H1 (cell line): ENCODE results near the gene DNAJC5G. TPM values are rescaled to one million over a fixed set of nuclear protein-coding genes. Genes with fewer than 3 reads are reported as not detected.

Source experiments
- CTCF ChIA-PET: fragments of 300-600 bp; sonication (Branson Sonifier 250); formaldehyde crosslinking; loops from one replicate; lab custom pipeline; 2021; ENCODE audit not compliant: partially characterized antibody; lab: Charles Lee
- POLR2A ChIA-PET: fragments of 300-600 bp; sonication (Branson Sonifier 250); formaldehyde crosslinking; loops from one replicate; lab custom pipeline; 2021; ENCODE audit warnings: inconsistent platforms; ENCODE audit not compliant: partially characterized antibody; lab: Charles Lee
- DNase-seq, 2 experiments: peaks; one replicate each; pipeline versions ENCODE4 v3.0.0 to v3.0.0-alpha.2; 2010 to 2022; ENCODE audit warnings: low spot score in 2 of 2, low read depth in 1 of 2, mixed read lengths in 1 of 2
- FAIRE-seq: peaks from 2 replicates; lab custom pipeline; 2011; peaks lifted over from hg19 to GRCh38; lab: Jason Lieb, UNC
- H2AFZ ChIP-seq: 2 replicates; pipeline ENCODE4 v1.8.1; 2012; ENCODE audit warnings: low read length, inconsistent platforms
- H2AK5ac ChIP-seq: 2 replicates; pipeline ENCODE4 v1.6.1; 2013; ENCODE audit warnings: low read depth, low read length
- H2BK120ac ChIP-seq: replicated peaks from 2 replicates; pipeline ENCODE3; 2013; ENCODE audit warnings: low read depth, low read length, inconsistent platforms
- H2BK12ac ChIP-seq: 2 replicates; pipeline ENCODE4 v1.6.1; 2013; ENCODE audit warnings: low read depth, low read length
- H2BK15ac ChIP-seq: 2 replicates; pipeline ENCODE4 v1.6.1; 2013; ENCODE audit warnings: low read length
- H2BK20ac ChIP-seq: 2 replicates; pipeline ENCODE4 v1.6.1; 2013; ENCODE audit warnings: low read length
- H2BK5ac ChIP-seq: 2 replicates; pipeline ENCODE4 v1.6.1; 2013; ENCODE audit warnings: low read depth, low read length
- H3K14ac ChIP-seq: 2 replicates; pipeline ENCODE4 v1.6.1; 2013; ENCODE audit warnings: inconsistent platforms; ENCODE audit not compliant: insufficient read length
- H3K18ac ChIP-seq: 2 replicates; pipeline ENCODE4 v1.6.1; 2013; ENCODE audit warnings: low read length; ENCODE audit errors: extremely low read depth
- H3K23ac ChIP-seq: 2 replicates; pipeline ENCODE4 v1.6.1; 2013; ENCODE audit warnings: inconsistent platforms; ENCODE audit not compliant: insufficient read length
- H3K23me2 ChIP-seq: 2 replicates; pipeline ENCODE4 v1.6.1; 2013; ENCODE audit warnings: low read depth, low read length
- H3K27ac ChIP-seq: 2 replicates; pipeline ENCODE4 v1.6.1; 2011; ENCODE audit warnings: low read depth, low read length, inconsistent platforms
- H3K27me3 ChIP-seq, 4 experiments: replicated peaks in 1 of 4; 1 replicate in 1 of 4; 2 replicates in 3 of 4; pipeline versions ENCODE4 v1.6.1 to v1.8.1; 2011 to 2013; ENCODE audit warnings: low read length in 3 of 4, mild to moderate bottlenecking in 3 of 4, inconsistent platforms in 2 of 4, mixed read lengths in 2 of 4, moderate library complexity in 1 of 4; ENCODE audit not compliant: control insufficient read depth in 3 of 4, insufficient read depth in 3 of 4; ENCODE audit errors: extremely low read depth in 1 of 4
- H3K36me3 ChIP-seq, 4 experiments: 2 replicates each; pipeline versions ENCODE4 v1.6.1 to v1.8.1; 2011 to 2013; ENCODE audit warnings: mild to moderate bottlenecking in 4 of 4, low read length in 3 of 4, moderate library complexity in 2 of 4, control low read depth in 1 of 4, inconsistent platforms in 1 of 4; ENCODE audit not compliant: insufficient read depth in 4 of 4, control insufficient read depth in 2 of 4
- H3K4ac ChIP-seq: replicated peaks from 2 replicates; pipeline ENCODE3; 2013; ENCODE audit warnings: low read length, low read depth, mixed read lengths, inconsistent platforms; ENCODE audit not compliant: insufficient read length
- H3K4me1 ChIP-seq, 4 experiments: replicated peaks in 1 of 4; 1 replicate in 1 of 4; 2 replicates in 3 of 4; pipeline versions ENCODE4 v1.6.1 to v1.8.1; 2011 to 2013; ENCODE audit warnings: low read length in 3 of 4, inconsistent platforms in 2 of 4, mixed read lengths in 1 of 4; ENCODE audit not compliant: insufficient read depth in 4 of 4, control insufficient read depth in 3 of 4
- H3K4me2 ChIP-seq, 2 experiments: 2 replicates each; pipeline versions ENCODE4 v1.6.1 to v1.8.1; 2011 to 2013; ENCODE audit warnings: low read depth in 2 of 2, low read length in 2 of 2, control low read depth in 1 of 2, inconsistent platforms in 1 of 2, mild to moderate bottlenecking in 1 of 2; ENCODE audit not compliant: insufficient read depth in 1 of 2
- H3K4me3 ChIP-seq, 4 experiments: fragments of 200-600, 300-600 bp in 1 of 4; sonication (generic), shearing (Covaris generic), sonication (Bioruptor Twin) in 1 of 4; 2 replicates each; pipeline versions ENCODE4 v1.5.1 to v1.8.1; 2011 to 2016; ENCODE audit warnings: low read length in 4 of 4, low read depth in 3 of 4, control low read depth in 2 of 4, inconsistent platforms in 2 of 4, mild to moderate bottlenecking in 2 of 4, mixed read lengths in 1 of 4, moderate library complexity in 1 of 4; ENCODE audit not compliant: insufficient read depth in 2 of 4; ENCODE audit errors: extremely low read depth in 1 of 4
- H3K56ac ChIP-seq: replicated peaks from 2 replicates; pipeline ENCODE3; 2013; ENCODE audit warnings: low read depth, mild to moderate bottlenecking, mixed read lengths, low read length, inconsistent platforms; ENCODE audit not compliant: insufficient read length
- H3K79me1 ChIP-seq: 2 replicates; pipeline ENCODE4 v1.6.1; 2013; ENCODE audit warnings: low read depth, low read length, control low read depth
- H3K79me2 ChIP-seq, 2 experiments: 2 replicates each; pipeline versions ENCODE4 v1.6.1 to v1.8.1; 2012 to 2013; ENCODE audit warnings: low read length in 2 of 2, mild to moderate bottlenecking in 2 of 2, inconsistent platforms in 1 of 2; ENCODE audit not compliant: insufficient read depth in 2 of 2, control insufficient read depth in 1 of 2
- H3K9ac ChIP-seq, 4 experiments: replicated peaks in 1 of 4; 1 replicate in 1 of 4; 2 replicates in 3 of 4; pipeline versions ENCODE4 v1.6.1 to v1.8.1; 2011 to 2013; ENCODE audit warnings: low read depth in 3 of 4, low read length in 3 of 4, control low read depth in 2 of 4, mild to moderate bottlenecking in 2 of 4, moderate library complexity in 2 of 4, inconsistent platforms in 1 of 4; ENCODE audit errors: extremely low read depth in 1 of 4
- H3K9me3 ChIP-seq, 2 experiments: 2 replicates each; pipeline versions ENCODE4 v1.6.1 to v1.8.1; 2012 to 2013; ENCODE audit warnings: mild to moderate bottlenecking in 2 of 2, moderate library complexity in 2 of 2, control low read depth in 1 of 2, inconsistent platforms in 1 of 2, low read depth in 1 of 2, low read length in 1 of 2, mixed read lengths in 1 of 2; ENCODE audit not compliant: insufficient read depth in 2 of 2
- H4K20me1 ChIP-seq, 2 experiments: replicated peaks in 1 of 2; 2 replicates each; pipeline versions ENCODE3 to v1.8.1; 2011 to 2013; ENCODE audit warnings: inconsistent platforms in 2 of 2, low read length in 2 of 2, mild to moderate bottlenecking in 1 of 2; ENCODE audit not compliant: insufficient read depth in 2 of 2, control insufficient read depth in 1 of 2
- H4K5ac ChIP-seq: 2 replicates; pipeline ENCODE4 v1.6.1; 2013; ENCODE audit warnings: low read length, low read depth, mixed read lengths, inconsistent platforms; ENCODE audit not compliant: insufficient read length
- H4K8ac ChIP-seq: 2 replicates; pipeline ENCODE4 v1.8.0; 2013; ENCODE audit warnings: mild to moderate bottlenecking, moderate library complexity, low read length, inconsistent platforms; ENCODE audit not compliant: insufficient read depth; ENCODE audit errors: extremely low read depth
- H4K91ac ChIP-seq: replicated peaks from 2 replicates; pipeline ENCODE3; 2013; ENCODE audit warnings: low read length, mixed read lengths, inconsistent platforms; ENCODE audit not compliant: insufficient read length
- ATF3 ChIP-seq: IDR thresholded peaks from 2 replicates; pipeline ENCODE4 v1.6.1; 2011; ENCODE audit warnings: low read depth, mild to moderate bottlenecking, low read length; ENCODE audit not compliant: insufficient read depth
- BCL11A ChIP-seq, 2 experiments: IDR thresholded peaks; one replicate each; pipeline ENCODE4 v1.6.1; 2011; ENCODE audit warnings: low read depth in 2 of 2, low read length in 2 of 2, mild to moderate bottlenecking in 2 of 2
- CTCF ChIP-seq, 3 experiments: IDR thresholded peaks; 1 replicate in 2 of 3; 2 replicates in 1 of 3; pipeline versions ENCODE4 v1.5.1 to v1.6.1; 2011; ENCODE audit warnings: low read length in 3 of 3, mild to moderate bottlenecking in 3 of 3, inconsistent platforms in 2 of 3, low read depth in 1 of 3, moderate library complexity in 1 of 3; ENCODE audit not compliant: insufficient read depth in 1 of 3; ENCODE audit errors: control extremely low read depth in 1 of 3
- GABPA ChIP-seq: IDR thresholded peaks from 2 replicates; pipeline ENCODE4 v1.6.1; 2011; ENCODE audit warnings: mild to moderate bottlenecking, low read length, moderate library complexity, borderline replicate concordance; ENCODE audit not compliant: insufficient read depth
- NANOG ChIP-seq: IDR thresholded peaks from 2 replicates; pipeline ENCODE4 v1.6.1; 2011; ENCODE audit warnings: low read length, low read depth, mild to moderate bottlenecking, inconsistent platforms; ENCODE audit not compliant: insufficient read depth, poor library complexity, severe bottlenecking
- RAD21 ChIP-seq, 2 experiments: IDR thresholded peaks in 1 of 2; conservative IDR thresholded peaks in 1 of 2; 2 replicates each; pipeline ENCODE4 v1.6.1; 2011; ENCODE audit warnings: low read depth in 2 of 2, low read length in 2 of 2, improper control_type of control experiment in 1 of 2, inconsistent platforms in 1 of 2, mild to moderate bottlenecking in 1 of 2, moderate library complexity in 1 of 2
- RNF2 ChIP-seq: fragments of 200-900, 300-1000 bp; sonication (generic); IDR thresholded peaks from 2 replicates; pipeline ENCODE4 v1.7.1; 2016; ENCODE audit warnings: borderline replicate concordance, low read depth, mild to moderate bottlenecking, antibody characterized with exemption, low read length; ENCODE audit not compliant: poor library complexity, severe bottlenecking; ENCODE audit errors: missing control alignments
- TAF1 ChIP-seq: IDR thresholded peaks from 2 replicates; pipeline ENCODE4 v1.6.1; 2011; ENCODE audit warnings: mild to moderate bottlenecking, low read depth, low read length
- TAF7 ChIP-seq: optimal IDR thresholded peaks from 2 replicates; pipeline ENCODE3; 2011; ENCODE audit warnings: low read depth, mild to moderate bottlenecking, inconsistent platforms, low read length, moderate library complexity, borderline replicate concordance
- WGBS, 2 experiments: shearing (Covaris generic) in 1 of 2; methylation state at CpG; one replicate each; pipeline versions ENCODE4 v1.1.6 to v1.1.7; 2013 to 2015; ENCODE audit warnings: low lambda C conversion rate in 2 of 2, mixed read lengths in 2 of 2, inconsistent platforms in 1 of 2, low coverage in 1 of 2, missing lambda C conversion rate in 1 of 2; ENCODE audit not compliant: insufficient replicate concordance in 2 of 2, insufficient coverage in 1 of 2, insufficient read length in 1 of 2; ENCODE audit errors: extremely low coverage in 1 of 2, missing lambda C conversion rate in 1 of 2; 5-methylcytosine and 5-hydroxymethylcytosine counted together
- polyA plus RNA-seq, 7 experiments: library from polyadenylated mRNA; depleted of rRNA in 3 of 7; stranded (reverse) in 5 of 7; unstranded in 2 of 7; fragments of >200 nt in 5 of 7; fragments of 200-250 nt in 2 of 7; gene quantifications; 1 replicate in 5 of 7; 2 replicates in 1 of 7; 4 replicates in 1 of 7; pipeline versions ENCODE4 v1.2.1 to v1.2.3, GENCODE V29; 2011 to 2013; ENCODE audit warnings: missing spikeins in 2 of 7, mixed read lengths in 2 of 7
- total RNA-seq: library from RNA; stranded (reverse); fragmentation: NEBNext Ultra II Directional; extraction: Animal tissue kit (Norgen Biotek cat#: 25700); gene quantifications from 2 replicates; pipeline ENCODE4 v1.2.1, GENCODE V29; 2021

The DNAJC5G gene
- total and polyA plus RNA-seq, 2 of the 8 experiments (the other 6 are each of a cell fraction or from before 2014, with no cell fraction given) = 0.83 to 1.4 TPM

- no peaks in the 10 kb centered on the region for H3K9me3 ChIP-seq
- no peaks in the 10 kb centered on the region for H4K20me1 ChIP-seq
- H2AK5ac ChIP-seq = no peak overlapping the region
- H2BK20ac ChIP-seq = no peak overlapping the region
- no peak overlapping the region for H3K14ac ChIP-seq
- H4K91ac ChIP-seq = no peak overlapping the region
- ChIA-PET CTCF (interaction anchor here (1.2 to 20.2 kb wide), 7 partner anchors 10 to 52 kb away, joined by 3 to 413 read pairs (median 32); partner anchors contain the start of genes DNAJC5G, SLC30A3 and TRIM54), POLR2A (interaction anchor here (1.2 to 3.9 kb wide), 4 partner anchors 8 to 42 kb away, joined by 3 to 27 read pairs (median 10); partner anchors contain the start of genes SLC30A3 and TRIM54)
- no peak overlapping the region for H3K23ac ChIP-seq
- H3K4me1 ChIP-seq = peaks cover 0 to 5% (median 3%) of the 10 kb centered on the region in 4 experiments; a peak in 3 of 7 replicates
- no peak overlapping the region for H2AFZ ChIP-seq
- H3K79me1 ChIP-seq = no peaks in the 10 kb centered on the region
- no peak overlapping the region for H2BK120ac ChIP-seq
- H3K4me2 ChIP-seq = no peak overlapping the region
- H3K56ac ChIP-seq = no peak overlapping the region
- no peak overlapping the region for H2BK5ac ChIP-seq
- H2BK12ac ChIP-seq = no peak overlapping the region
- no peak for DNase-seq
- no peak overlapping the region for H4K5ac ChIP-seq
- H3K9ac ChIP-seq = no peak overlapping the region
- no peak overlapping the region for H3K4ac ChIP-seq
- H4K8ac ChIP-seq = no peak overlapping the region
- no peak for FAIRE-seq
- no peaks in the 10 kb centered on the region for H3K36me3 ChIP-seq
- H3K23me2 ChIP-seq = no peaks in the 10 kb centered on the region
- 93% methylated on average over 5 of the region's 5 CpGs; no CpG with 5 or more reads in 1 of the 2 experiments for WGBS, 2 experiments
- no peaks in the 10 kb centered on the region for H3K79me2 ChIP-seq
- no peak overlapping the region for H3K27ac ChIP-seq
- H2BK15ac ChIP-seq = no peak overlapping the region
- H3K4me3 ChIP-seq = no peak overlapping the region
- H3K18ac ChIP-seq = no peak overlapping the region
- no peaks in the 10 kb centered on the region; a peak in 1 of 7 replicates for H3K27me3 ChIP-seq
- TF ChIP-seq BCL11A (IDR thresholded peaks at IDR 0.05; ENCODE audit: low read depth in 2 of 2, low read length in 2 of 2) (no peak), CTCF (IDR thresholded peaks at IDR 0.05; ENCODE audit: control extremely low read depth in 1 of 3, insufficient read depth in 1 of 3, low read depth in 1 of 3, low read length in 3 of 3) (no peak), TAF7 (no peak), NANOG (no peak), ATF3 (no peak), TAF1 (no peak), RAD21 (IDR thresholded peaks at IDR 0.05 in 1 of 2, conservative IDR thresholded peaks at IDR 0.05 in 1 of 2; ENCODE audit: low read depth in 2 of 2, low read length in 2 of 2) (no peak), GABPA (no peak), RNF2 (no peak)
These were observed 15.3 kb downstream of the DNAJC5G start for GRCh38 chr2:27290549-27290948.
